LoVo (cell line): ENCODE results near the gene DVL1.
A peak's percentile ranks its signal among the peaks of the same experiment; 100 is the strongest.

ENCODE experiments used
- DNase-seq: peaks from one replicate; pipeline ENCODE4 v3.0.0-alpha.2; 2016; ENCODE audit warnings: low spot score

The DVL1 gene

GRCh38 chr1:1355416-1355815, 6.2 kb upstream of the DVL1 start:
- no peak for DNase-seq

DNA sequence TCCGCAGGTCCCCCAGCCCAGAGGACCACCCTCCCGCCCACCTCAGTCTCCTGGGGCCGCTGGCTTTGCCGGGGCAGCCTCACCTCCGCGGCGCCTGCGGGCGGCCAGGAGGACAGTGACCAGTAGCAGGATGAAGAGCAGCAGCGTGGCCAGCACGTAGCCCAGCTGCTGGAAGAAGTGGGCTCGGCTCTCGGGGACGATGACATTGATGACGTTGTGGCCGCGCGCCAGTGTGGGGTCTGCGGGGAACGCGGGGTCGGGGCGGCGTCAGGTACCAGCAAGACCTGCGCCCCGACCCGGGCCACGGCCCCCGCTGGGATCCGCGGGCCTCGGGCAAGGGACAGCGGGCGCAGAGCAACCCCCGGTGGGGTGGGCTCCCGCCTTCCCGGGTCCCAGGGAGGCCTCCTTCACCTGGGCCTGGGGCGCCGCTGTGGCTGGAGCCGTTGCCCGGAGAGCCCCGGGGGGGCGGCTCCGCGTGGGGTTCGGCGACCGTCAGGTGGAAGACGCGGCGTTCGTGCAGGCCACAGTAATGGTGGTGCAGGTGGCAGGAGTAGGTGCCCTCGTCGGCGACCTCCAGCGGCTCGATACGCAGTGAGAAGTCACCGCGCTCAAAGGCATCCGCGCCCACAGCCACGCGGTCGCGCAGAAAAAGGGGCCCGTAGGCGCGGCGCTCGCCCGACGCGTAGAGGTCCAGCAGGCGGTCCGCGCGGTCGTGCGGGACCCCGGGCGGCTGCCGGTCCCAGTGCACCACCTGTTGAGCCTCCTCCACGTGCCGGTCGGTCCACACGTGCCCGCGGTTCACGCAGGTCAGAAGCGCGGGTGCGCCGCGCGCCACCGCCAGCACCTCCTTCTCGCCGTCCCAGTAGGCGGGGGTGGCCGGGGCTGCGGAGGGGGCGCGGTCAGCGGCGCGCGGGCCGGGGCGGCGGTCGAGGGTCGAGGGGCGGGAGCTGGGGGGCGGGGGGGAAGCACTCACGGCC, 5.3 kb upstream of the DVL1 start:
- DNase-seq: no peak

DNA sequence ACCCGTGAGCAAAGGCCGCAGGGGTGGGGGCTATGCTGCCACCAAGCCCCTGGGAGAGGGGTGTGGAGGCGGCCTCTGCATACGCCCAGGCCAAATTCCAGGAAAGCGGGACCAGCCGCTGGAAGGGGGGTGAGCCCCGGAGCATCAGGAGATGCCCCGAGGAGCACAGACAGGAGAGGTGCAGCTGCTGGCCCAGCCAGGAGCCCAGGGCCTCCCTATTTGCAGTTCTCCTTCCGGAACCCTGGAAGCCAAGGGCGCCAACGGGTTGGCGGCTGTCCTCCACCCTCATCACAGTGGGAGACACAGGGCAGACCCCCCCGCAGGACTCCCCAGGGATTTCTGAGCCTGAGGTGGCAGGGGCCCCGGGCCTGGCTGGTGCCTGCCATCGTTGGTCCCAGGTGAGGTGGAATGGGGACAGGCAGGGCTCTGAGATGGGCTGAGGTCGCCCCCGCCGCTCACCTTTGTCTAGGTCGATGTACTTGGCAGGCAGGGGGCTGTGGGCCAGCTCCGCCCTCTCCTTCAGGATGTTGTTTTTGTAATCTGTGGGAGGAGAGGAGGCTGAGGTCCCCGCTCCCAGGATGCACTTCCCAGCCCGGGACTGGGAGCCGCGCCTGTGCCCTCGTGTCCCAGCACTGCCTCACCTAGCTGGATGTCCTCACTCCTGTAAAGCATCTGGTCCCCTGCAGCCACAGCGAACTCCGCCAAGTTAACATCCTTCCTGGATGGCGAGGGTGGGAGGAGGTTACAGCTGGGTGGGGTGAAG, 4.4 kb upstream of the DVL1 start:
- DNase-seq: no peak

GRCh38 chr1:1352786-1353388, 3.7 kb upstream of the DVL1 start:
- no peak for DNase-seq

DNA sequence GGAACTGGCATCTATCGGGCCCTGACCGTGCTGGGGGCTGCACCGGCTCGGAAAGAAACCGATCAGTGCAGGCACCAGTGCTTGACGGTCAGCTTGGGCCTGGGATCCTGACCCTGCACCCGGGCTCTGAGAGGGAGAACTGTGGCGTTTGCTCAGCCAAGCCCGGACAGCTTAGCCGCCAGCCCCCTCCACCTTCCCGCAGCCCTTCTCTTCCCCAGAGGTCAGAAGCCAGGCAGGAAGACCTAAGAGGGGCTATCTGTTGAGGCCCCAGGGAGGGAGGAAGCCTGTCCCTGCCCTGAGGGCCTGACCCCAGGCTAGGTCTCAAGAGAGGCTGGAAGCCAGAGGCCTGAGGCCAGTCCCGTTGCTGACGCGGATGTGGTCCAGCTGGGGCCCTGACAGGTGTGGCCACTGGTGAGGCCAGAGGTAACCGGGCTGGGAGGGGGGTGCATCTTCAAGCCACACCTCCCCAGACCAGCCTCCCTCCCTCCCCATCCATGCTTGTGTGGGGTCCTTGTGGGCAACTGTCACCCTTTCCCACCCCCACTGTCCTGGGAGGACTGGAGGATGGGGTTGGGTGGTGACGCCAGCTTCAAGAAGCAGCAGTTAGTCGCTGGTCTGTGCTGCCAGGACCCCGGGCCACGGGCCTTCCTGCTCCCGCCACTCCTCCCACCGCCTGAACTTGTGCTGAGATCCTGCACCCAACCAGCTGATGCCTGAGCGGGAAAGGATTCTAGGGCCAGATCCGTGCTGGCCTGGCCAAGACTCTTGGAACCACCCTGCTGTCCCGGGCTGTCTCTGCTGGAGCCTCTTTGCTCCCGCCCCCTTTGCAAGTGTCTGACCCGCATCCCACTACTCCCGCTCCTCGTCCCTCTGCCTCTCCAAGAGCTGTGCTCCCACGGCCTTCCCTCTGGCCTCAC, 2.6 kb upstream of the DVL1 start:
- no peak for DNase-seq

- DNase-seq: no peak
Measured at GRCh38 chr1:1348420-1349255, 580 bp downstream of the DVL1 start.

GRCh38 chr1:1347663-1348419, 1.4 kb downstream of the DVL1 start:
- peak; percentile 57 for DNase-seq

GRCh38 chr1:1347026-1347595, 2.1 kb downstream of the DVL1 start:
- no peak for DNase-seq

DNA sequence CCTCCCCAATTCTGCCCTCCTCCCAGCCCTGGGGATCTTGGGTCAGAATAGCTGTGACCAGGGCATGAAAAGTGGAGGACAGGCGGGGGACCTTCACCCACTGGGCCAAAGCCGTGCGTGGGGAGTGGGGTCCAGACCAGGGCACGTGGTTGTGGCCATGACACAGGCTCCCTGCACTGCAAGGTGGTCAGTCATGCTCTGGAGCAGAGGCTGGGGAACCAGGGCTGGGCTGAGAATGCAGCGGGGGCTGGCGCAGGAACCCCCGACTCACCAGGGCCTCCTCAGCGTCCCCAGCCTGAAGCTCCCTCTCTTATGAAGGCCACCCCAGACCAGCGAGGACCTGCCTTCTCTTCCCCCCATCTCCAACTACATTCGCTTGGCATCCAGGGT, 2.7 kb downstream of the DVL1 start:
- DNase-seq: no peak

- DNase-seq: no peak
Measured at GRCh38 chr1:1345860-1346500, 3.2 kb downstream of the DVL1 start.

DNA sequence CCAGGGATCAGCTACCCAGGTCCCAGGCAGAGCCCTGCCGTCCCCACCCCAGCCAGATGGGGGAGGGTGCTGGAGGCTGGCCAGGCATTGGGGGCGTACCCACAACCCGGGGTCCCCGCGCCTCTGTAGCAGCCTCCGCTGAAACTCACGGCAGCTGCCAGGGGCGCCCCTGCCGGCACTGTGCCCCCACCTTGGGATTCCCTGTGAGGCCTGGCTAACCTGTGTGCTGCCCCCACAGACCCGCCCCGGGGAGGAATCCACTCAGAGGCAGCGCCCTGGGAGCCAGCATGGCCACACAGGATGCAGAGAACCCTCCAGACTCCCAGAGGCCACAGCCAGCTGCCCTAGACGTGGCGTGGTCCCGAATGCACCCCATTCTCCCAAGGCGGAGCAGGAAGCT, 3.8 kb downstream of the DVL1 start:
- DNase-seq: no peak

GRCh38 chr1:1344655-1345361, 4.4 kb downstream of the DVL1 start:
- DNase-seq: peak; percentile 80

GRCh38 chr1:1343811-1344421, 5.3 kb downstream of the DVL1 start:
- no peak for DNase-seq

GRCh38 chr1:1342584-1343115, 6.6 kb downstream of the DVL1 start:
- no peak for DNase-seq

DNA sequence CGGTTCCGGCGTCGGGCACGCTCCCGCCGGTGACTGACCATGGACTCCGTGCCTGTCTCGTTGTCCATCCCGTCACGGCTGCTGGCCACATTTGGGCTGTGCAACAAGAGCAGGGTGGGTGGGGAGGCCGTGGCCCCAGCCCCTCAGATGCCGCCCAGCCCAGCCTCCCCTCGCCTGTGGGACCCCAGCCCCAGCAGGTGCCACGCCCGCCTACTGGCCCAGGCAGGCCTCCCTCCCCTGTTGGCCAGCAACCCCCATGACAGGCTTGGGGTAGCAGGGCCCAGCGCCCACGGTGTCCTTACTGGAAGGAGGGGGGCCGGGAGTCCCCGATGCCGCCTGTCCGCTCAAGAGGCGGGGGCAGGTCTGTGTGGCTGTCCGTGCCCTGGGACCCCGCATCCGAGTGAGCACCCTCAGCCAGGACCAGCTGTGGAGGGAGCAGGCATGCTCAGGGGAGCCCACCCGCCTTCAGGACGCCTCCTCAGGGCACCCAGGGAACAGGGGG, 7.1 kb downstream of the DVL1 start:
- DNase-seq: no peak

DNA sequence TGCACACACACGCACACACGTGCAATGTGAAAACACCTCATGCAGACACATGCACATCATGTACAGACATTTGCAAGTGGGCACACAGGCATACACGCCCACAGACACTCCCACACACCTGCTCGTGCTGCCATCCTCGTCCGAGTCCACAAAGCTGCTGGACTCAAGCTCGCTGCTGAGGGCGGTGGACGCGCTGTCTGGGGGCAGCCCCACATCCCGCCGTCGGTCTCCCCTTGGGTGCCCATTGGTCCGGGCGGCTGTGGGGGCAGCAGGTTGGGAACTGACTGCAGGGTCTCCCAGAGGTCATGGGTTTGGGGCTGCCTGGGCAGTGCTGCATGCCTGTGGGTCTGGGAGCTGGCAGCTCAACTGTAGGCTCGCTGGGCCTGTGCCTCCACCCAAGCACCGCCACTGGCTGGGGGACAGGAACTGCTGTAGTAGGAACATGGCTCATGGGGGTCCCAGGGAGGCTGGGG, 7.6 kb downstream of the DVL1 start:
- no peak for DNase-seq

DNA sequence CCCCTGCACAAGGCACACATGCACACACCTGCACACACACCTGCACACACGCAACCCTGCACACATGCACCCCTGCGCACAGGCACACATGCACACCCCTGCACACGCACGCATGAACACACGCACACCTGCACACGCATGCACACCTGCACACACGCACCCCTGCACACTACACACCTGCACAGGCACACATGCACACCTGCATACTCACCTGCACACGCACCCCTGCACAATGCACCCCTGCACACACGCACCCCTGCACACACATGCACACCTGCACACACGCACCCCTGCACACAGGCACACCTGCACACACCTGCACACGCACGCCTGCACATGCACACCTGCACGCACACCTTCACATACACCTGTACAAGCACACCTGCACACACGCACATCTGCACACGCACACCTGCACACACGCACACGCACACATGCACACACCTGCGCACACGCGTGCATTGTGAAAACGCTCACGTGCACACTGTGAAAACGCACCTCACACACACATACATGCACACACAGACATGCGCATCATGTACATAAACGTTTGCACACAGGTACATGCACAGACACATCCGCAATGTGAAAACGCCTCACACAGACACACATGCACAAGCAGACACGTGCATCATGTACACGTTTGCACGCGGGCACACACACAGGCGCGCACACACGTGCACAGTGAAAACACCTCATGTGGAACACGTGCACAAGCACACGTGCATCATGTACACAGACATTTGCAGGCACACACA, 8.2 kb downstream of the DVL1 start:
- DNase-seq: no peak
